K562 (cell line): ENCODE results near the gene ATL3.

ENCODE experiments used
- ATF3 ChIP-seq, 2 experiments: fragments of 450-650 bp in 1 of 2; sonication (generic) in 1 of 2; formaldehyde crosslinking in 1 of 2; IDR thresholded peaks in 1 of 2; conservative IDR thresholded peaks in 1 of 2; 2 replicates each; pipeline versions ENCODE4 v1.6.1 to v1.8.1; 2016 to 2023; ENCODE audit warnings: mild to moderate bottlenecking in 2 of 2, moderate library complexity in 2 of 2, inconsistent platforms in 1 of 2, missing genetic modification reagents in 1 of 2
- EZH2 ChIP-seq: IDR thresholded peaks from 2 replicates; pipeline ENCODE4 v1.6.1; 2012; ENCODE audit warnings: low read depth, mild to moderate bottlenecking, inconsistent platforms, low read length, borderline replicate concordance
- NCOR1 ChIP-seq: fragments of 450-650 bp; IDR thresholded peaks from 2 replicates; pipeline ENCODE4 v1.6.1; 2016; ENCODE audit warnings: mild to moderate bottlenecking, moderate library complexity
- ZFX ChIP-seq: sonication (generic); formaldehyde crosslinking; IDR thresholded peaks from 2 replicates; pipeline ENCODE4 v1.8.0; 2022; ENCODE audit warnings: mild to moderate bottlenecking, missing genetic modification reagents, moderate library complexity

- TF ChIP-seq ATF3 (IDR thresholded peaks at IDR 0.05) = no peak
- no peak for TF ChIP-seq ATF3 (CRISPR knock-in tag; conservative IDR thresholded peaks at IDR 0.05)
- no peak for TF ChIP-seq NCOR1
- no peak for TF ChIP-seq ZFX (CRISPR knock-in tag)
- no peak for TF ChIP-seq EZH2
Observed at GRCh38 chr11:63590024-63590788, 81.0 kb downstream of the ATL3 start.
